Measurements from ENCODE around the gene PLXNA4. TPM values are rescaled to one million over a fixed set of nuclear protein-coding genes. Genes with fewer than 3 reads are reported as not detected.

The PLXNA4 gene
- total RNA-seq, 2 experiments from 2014 or later: 0.75 to 0.85 TPM

DNA sequence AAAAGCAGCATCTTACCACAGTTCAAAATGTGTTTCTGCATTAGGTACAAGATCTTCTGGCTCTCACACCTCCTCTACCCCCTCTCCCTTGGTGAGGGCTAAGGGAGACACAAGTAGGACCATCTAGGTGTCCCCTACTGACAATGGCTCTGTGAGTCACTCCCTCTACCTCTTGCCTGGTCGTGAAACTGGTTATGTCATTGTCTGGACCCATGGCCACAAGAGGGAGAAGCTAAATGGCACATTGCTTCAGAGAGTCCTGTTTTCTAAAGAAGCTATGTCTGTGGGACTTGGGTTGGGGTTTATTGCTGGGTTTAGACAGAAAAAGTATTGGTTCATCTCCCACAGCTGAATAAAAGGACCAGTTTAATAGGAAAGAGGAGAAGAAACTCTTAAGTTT lies 4.0 kb upstream of the PLXNA4 start:
- Mint-ChIP-seq H3K27me3 (peaks cover 57% of the 10 kb centered on the region), H3K4me1 (ENCODE audit: low read depth) (peaks cover 17% of the 10 kb centered on the region), H3K36me3 (ENCODE audit: low read depth) (no peaks in the 10 kb centered on the region), H3K27ac (no peak overlapping the region), H3K9me3 (no peaks in the 10 kb centered on the region), H3K4me3 (no peak overlapping the region)
- no peaks in the 10 kb centered on the region for H3K36me3 ChIP-seq (ENCODE audit: insufficient read depth, low read length)
- DNase-seq (peak in 1 of 14 experiments; percentile 13), ATAC-seq (ENCODE audit: poor library complexity) (no peak)
- intact Hi-C loops (cut with DNase I, micrococcal nuclease): loop anchor here (1.0 to 5.0 kb wide), 3 partner anchors 186 to 893 kb away; no protein-coding TSS in a partner anchor
- no peak overlapping the region for H3K4me3 ChIP-seq (ENCODE audit: low read length)
- peaks cover 28 to 41% of the 10 kb centered on the region in 2 experiments for H3K27me3 ChIP-seq (ENCODE audit: control insufficient read depth in 1 of 2, insufficient read depth in 2 of 2, low read length in 2 of 2)
- H3K9me3 ChIP-seq (ENCODE audit: control insufficient read depth in 1 of 2, insufficient read depth in 1 of 2, low read length in 2 of 2): no peaks in the 10 kb centered on the region
- POLR2A ChIA-PET: interaction anchor here (0.6 to 1.2 kb wide), 2 partner anchors 150 to 186 kb away, joined by 3 to 7 read pairs; no protein-coding TSS in a partner anchor
- no peak for TF ChIP-seq CTCF (IDR thresholded peaks at IDR 0.05)
- CTCF ChIA-PET: interaction anchor here (1.1 to 4.0 kb wide), 6 partner anchors 181 to 891 kb away, joined by 3 to 70 read pairs (median 4); no protein-coding TSS in a partner anchor
- peaks cover 18% of the 10 kb centered on the region for H3K4me1 ChIP-seq (ENCODE audit: insufficient read depth, low read length)
- no peak overlapping the region for H3K27ac ChIP-seq (ENCODE audit: low read depth in 1 of 2, low read length in 2 of 2)

DNA sequence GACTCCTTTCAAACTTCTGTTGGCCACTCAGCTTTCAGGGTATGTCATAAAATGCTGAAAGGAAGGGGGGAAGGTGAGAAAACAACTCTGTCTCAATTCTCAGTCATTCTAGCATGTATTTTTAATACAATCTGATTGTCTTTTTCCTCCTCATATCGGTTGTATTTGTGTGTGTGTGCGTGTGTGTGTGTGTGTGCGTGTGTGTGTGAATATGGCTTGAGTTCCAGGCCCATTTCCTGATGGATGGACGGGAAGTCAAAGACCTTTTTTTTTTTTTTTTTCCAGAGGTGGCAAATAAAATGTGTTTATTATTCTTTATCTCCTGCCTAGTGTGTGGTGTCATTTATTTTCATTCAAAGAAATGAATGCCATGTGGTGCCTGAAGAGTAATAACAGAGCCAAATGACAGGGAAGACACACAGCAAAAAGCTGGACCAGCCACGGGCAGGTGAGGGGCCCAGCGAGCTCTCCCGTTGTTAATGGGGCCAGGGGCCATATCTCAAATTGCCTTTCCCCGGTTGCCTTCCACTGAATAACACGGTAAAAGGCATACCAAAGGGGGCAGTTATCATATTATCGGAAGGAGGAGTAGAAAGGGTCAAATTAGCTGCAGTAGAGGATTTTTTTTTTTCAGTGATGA lies 3.1 kb upstream of the PLXNA4 start:
- H3K4me3 Mint-ChIP-seq: no peak overlapping the region
- TF ChIP-seq CTCF (IDR thresholded peaks at IDR 0.05): no peak
- H3K27me3 Mint-ChIP-seq: peaks cover 61% of the 10 kb centered on the region

GRCh38 chr7:132578826-132579225 lies 2.6 kb upstream of the PLXNA4 start:
- H3K27ac Mint-ChIP-seq: no peak overlapping the region
- no peaks in the 10 kb centered on the region for H3K36me3 Mint-ChIP-seq (ENCODE audit: low read depth)
- peaks cover 26% of the 10 kb centered on the region for H3K4me1 Mint-ChIP-seq (ENCODE audit: low read depth)
- H3K27me3 Mint-ChIP-seq: peaks cover 67% of the 10 kb centered on the region
- H3K36me3 ChIP-seq (ENCODE audit: insufficient read depth, low read length): no peaks in the 10 kb centered on the region
- no peaks in the 10 kb centered on the region for H3K9me3 ChIP-seq (ENCODE audit: control insufficient read depth in 1 of 2, insufficient read depth in 1 of 2, low read length in 2 of 2)
- TF ChIP-seq CTCF (IDR thresholded peaks at IDR 0.05): no peak
- H3K4me3 Mint-ChIP-seq: no peak overlapping the region
- H3K4me3 ChIP-seq (ENCODE audit: low read length): no peak overlapping the region
- no peak overlapping the region for H3K27ac ChIP-seq (ENCODE audit: low read depth in 1 of 2, low read length in 2 of 2)
- ChIA-PET CTCF (interaction anchor here (3.8 to 4.0 kb wide), 2 partner anchors 184 to 260 kb away, joined by 11 to 70 read pairs; no protein-coding TSS in a partner anchor), POLR2A (no interaction called here)
- peaks cover 20% of the 10 kb centered on the region for H3K4me1 ChIP-seq (ENCODE audit: insufficient read depth, low read length)
- ATAC-seq (ENCODE audit: poor library complexity) (no peak), DNase-seq (no peak)
- intact Hi-C loops (cut with DNase I, micrococcal nuclease): no loop called here
- H3K9me3 Mint-ChIP-seq: no peaks in the 10 kb centered on the region
- peaks cover 42 to 55% of the 10 kb centered on the region in 2 experiments for H3K27me3 ChIP-seq (ENCODE audit: control insufficient read depth in 1 of 2, insufficient read depth in 2 of 2, low read length in 2 of 2)

More for the DNA sequence above, 3.1 kb upstream of the PLXNA4 start:
- no peaks in the 10 kb centered on the region for H3K9me3 Mint-ChIP-seq
- Histone ChIP-seq H3K27ac (ENCODE audit: low read depth in 1 of 2, low read length in 2 of 2) (no peak overlapping the region), H3K27me3 (ENCODE audit: control insufficient read depth in 1 of 2, insufficient read depth in 2 of 2, low read length in 2 of 2) (peaks cover 37 to 50% of the 10 kb centered on the region in 2 experiments), H3K36me3 (ENCODE audit: insufficient read depth, low read length) (no peaks in the 10 kb centered on the region), H3K4me3 (ENCODE audit: low read length) (no peak overlapping the region), H3K4me1 (ENCODE audit: insufficient read depth, low read length) (peaks cover 20% of the 10 kb centered on the region), H3K9me3 (ENCODE audit: control insufficient read depth in 1 of 2, insufficient read depth in 1 of 2, low read length in 2 of 2) (no peaks in the 10 kb centered on the region)
- ATAC-seq (ENCODE audit: poor library complexity): no peak
- CTCF ChIA-PET: interaction anchor here (1.2 to 4.0 kb wide), 3 partner anchors 184 to 763 kb away, joined by 4 to 70 read pairs (median 11); no protein-coding TSS in a partner anchor
- H3K4me1 Mint-ChIP-seq (ENCODE audit: low read depth): peaks cover 22% of the 10 kb centered on the region
- POLR2A ChIA-PET: no interaction called here
- intact Hi-C loops (cut with DNase I, micrococcal nuclease): no loop called here
- no peak overlapping the region for H3K27ac Mint-ChIP-seq
- DNase-seq: no peak
- H3K36me3 Mint-ChIP-seq (ENCODE audit: low read depth): no peaks in the 10 kb centered on the region

Data from CD4-positive, alpha-beta T cell (primary cell).